ENCODE measurements around the gene EXOC6B. TPM values are rescaled to one million over a fixed set of nuclear protein-coding genes. Genes with fewer than 3 reads are reported as not detected.

EXOC6B gene
- total RNA-seq, 3 donors from 2014 or later, result 32.2 to 49.2 (median 37.0) TPM

GRCh38 chr2:72183466-72183865 lies 642.4 kb downstream of the EXOC6B start:
- H3K4me3 ChIP-seq, result no peak overlapping the region
- H3K27me3 ChIP-seq, result no peaks in the 10 kb centered on the region
- intact Hi-C loops (cut with DNase I; ENCODE audit: low total_unique reads), result no loop called here
- H3K27ac ChIP-seq, result no peak overlapping the region
- H3K9me3 ChIP-seq, result peaks cover 3 to 10% of the 10 kb centered on the region in 2 donors
- H3K4me1 ChIP-seq, result no peaks in the 10 kb centered on the region
- no peak for DNase-seq (ENCODE audit: low spot score in 2 of 2)
- TF ChIP-seq POLR2AphosphoS5 (IDR thresholded peaks at IDR 0.05) (no peak), CTCF (IDR thresholded peaks at IDR 0.05) (no peak), POLR2A (IDR thresholded peaks at IDR 0.05) (no peak)
- no peaks in the 10 kb centered on the region for H3K36me3 ChIP-seq

GRCh38 chr2:72183016-72183415 lies 642.8 kb downstream of the EXOC6B start:
- H3K36me3 ChIP-seq, result no peaks in the 10 kb centered on the region
- intact Hi-C loops (cut with DNase I; ENCODE audit: low total_unique reads), result no loop called here
- H3K27ac ChIP-seq, result no peak overlapping the region
- no peak overlapping the region for H3K4me3 ChIP-seq
- TF ChIP-seq POLR2AphosphoS5 (IDR thresholded peaks at IDR 0.05) (no peak), CTCF (IDR thresholded peaks at IDR 0.05) (no peak), POLR2A (IDR thresholded peaks at IDR 0.05) (no peak)
- DNase-seq (ENCODE audit: low spot score in 2 of 2), result no peak
- H3K27me3 ChIP-seq, result no peaks in the 10 kb centered on the region
- peaks cover 3 to 10% of the 10 kb centered on the region in 2 donors for H3K9me3 ChIP-seq
- no peaks in the 10 kb centered on the region for H3K4me1 ChIP-seq

- no peaks in the 10 kb centered on the region for H3K36me3 ChIP-seq
- peaks cover 1 to 6% of the 10 kb centered on the region in 2 donors for H3K9me3 ChIP-seq
- no peak for DNase-seq (ENCODE audit: low spot score in 2 of 2)
- H3K4me3 ChIP-seq, result no peak overlapping the region
- H3K27me3 ChIP-seq, result no peaks in the 10 kb centered on the region
- intact Hi-C loops (cut with DNase I; ENCODE audit: low total_unique reads), result no loop called here
- no peak overlapping the region for H3K27ac ChIP-seq
- H3K4me1 ChIP-seq, result no peaks in the 10 kb centered on the region
- TF ChIP-seq POLR2A (IDR thresholded peaks at IDR 0.05), result no peak
- no peak for TF ChIP-seq POLR2AphosphoS5 (IDR thresholded peaks at IDR 0.05)
- TF ChIP-seq CTCF (IDR thresholded peaks at IDR 0.05), result no peak
Measured at GRCh38 chr2:72182547-72182946, 643.3 kb downstream of the EXOC6B start.

- no peak for DNase-seq (ENCODE audit: low spot score in 2 of 2)
- H3K4me1 ChIP-seq, result no peaks in the 10 kb centered on the region
- no peaks in the 10 kb centered on the region for H3K27me3 ChIP-seq
- no peak overlapping the region for H3K27ac ChIP-seq
- intact Hi-C loops (cut with DNase I; ENCODE audit: low total_unique reads), result no loop called here
- TF ChIP-seq POLR2AphosphoS5 (IDR thresholded peaks at IDR 0.05) (no peak), POLR2A (IDR thresholded peaks at IDR 0.05) (no peak), CTCF (IDR thresholded peaks at IDR 0.05) (no peak)
- H3K9me3 ChIP-seq, result no peaks in the 10 kb centered on the region
- no peaks in the 10 kb centered on the region for H3K36me3 ChIP-seq
- H3K4me3 ChIP-seq, result no peak overlapping the region
Measured at GRCh38 chr2:72181616-72182015, 644.2 kb downstream of the EXOC6B start.

GRCh38 chr2:72180351-72180750 lies 645.5 kb downstream of the EXOC6B start:
- intact Hi-C loops (cut with DNase I; ENCODE audit: low total_unique reads), result no loop called here
- TF ChIP-seq CTCF (IDR thresholded peaks at IDR 0.05), result no peak
- TF ChIP-seq POLR2AphosphoS5 (IDR thresholded peaks at IDR 0.05), result no peak
- no peak for TF ChIP-seq POLR2A (IDR thresholded peaks at IDR 0.05)
- Histone ChIP-seq H3K27ac (no peak overlapping the region), H3K4me3 (no peak overlapping the region), H3K27me3 (no peaks in the 10 kb centered on the region), H3K36me3 (no peaks in the 10 kb centered on the region), H3K4me1 (no peaks in the 10 kb centered on the region), H3K9me3 (no peaks in the 10 kb centered on the region)
- no peak for DNase-seq (ENCODE audit: low spot score in 2 of 2)
